GM08714 (cell line): Measurements from ENCODE around the gene NPHP4.

Experiments
- H3K4me3 ChIP-seq: fragments of 200-500 bp; sonication (Bioruptor generic); 2 replicates; pipeline ENCODE4 v1.5.1; 2014; ENCODE audit warnings: mild to moderate bottlenecking, low read length, inconsistent platforms
- ZNF274 ChIP-seq: IDR thresholded peaks from 2 replicates; pipeline ENCODE4 v1.6.1; 2012; ENCODE audit warnings: mild to moderate bottlenecking, low read depth, low read length

The NPHP4 gene

GRCh38 chr1:5993556-5994491 is 1.6 kb upstream of the NPHP4 start:
- H3K4me3 ChIP-seq, result peak overlapping the region; percentile 70
- no peak for TF ChIP-seq ZNF274

DNA sequence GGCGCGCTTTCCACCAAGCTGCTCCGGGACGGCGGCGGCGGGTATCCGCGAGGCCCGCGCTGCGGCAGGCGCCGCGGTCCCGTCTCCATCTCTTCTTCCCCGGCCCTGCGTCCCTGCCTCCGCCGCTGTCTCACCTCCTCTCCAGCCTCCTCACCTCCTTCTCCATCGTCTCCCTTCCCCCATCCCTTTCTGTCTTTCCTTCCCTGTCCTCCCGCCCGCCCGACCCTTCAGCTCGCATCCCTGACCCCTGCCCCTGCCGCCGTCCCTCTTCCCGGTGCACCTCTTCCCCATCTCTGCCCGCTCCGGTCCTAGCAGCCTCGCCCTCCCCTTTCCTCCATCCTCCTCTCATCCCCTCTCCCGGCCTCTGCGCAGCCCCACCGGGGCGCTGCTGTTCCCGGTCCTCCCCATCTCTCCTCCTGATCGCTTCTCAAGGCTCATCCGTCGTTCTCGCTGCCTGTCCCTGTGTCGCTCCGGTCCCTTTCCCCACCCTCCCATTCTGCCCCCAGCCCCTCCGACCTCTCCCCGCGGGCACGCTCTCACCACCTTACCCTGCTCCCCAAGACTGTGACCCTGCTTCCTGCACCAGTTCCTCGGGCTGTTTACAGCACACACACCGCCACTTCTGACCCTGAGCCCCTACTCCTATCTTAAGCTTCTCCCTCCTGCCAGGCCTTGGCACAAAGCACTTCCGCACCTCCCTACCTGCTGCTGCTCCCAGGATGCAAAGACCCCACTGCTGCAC is 760 bp upstream of the NPHP4 start:
- TF ChIP-seq ZNF274, result no peak
- peak overlapping the region; percentile 70 for H3K4me3 ChIP-seq

DNA sequence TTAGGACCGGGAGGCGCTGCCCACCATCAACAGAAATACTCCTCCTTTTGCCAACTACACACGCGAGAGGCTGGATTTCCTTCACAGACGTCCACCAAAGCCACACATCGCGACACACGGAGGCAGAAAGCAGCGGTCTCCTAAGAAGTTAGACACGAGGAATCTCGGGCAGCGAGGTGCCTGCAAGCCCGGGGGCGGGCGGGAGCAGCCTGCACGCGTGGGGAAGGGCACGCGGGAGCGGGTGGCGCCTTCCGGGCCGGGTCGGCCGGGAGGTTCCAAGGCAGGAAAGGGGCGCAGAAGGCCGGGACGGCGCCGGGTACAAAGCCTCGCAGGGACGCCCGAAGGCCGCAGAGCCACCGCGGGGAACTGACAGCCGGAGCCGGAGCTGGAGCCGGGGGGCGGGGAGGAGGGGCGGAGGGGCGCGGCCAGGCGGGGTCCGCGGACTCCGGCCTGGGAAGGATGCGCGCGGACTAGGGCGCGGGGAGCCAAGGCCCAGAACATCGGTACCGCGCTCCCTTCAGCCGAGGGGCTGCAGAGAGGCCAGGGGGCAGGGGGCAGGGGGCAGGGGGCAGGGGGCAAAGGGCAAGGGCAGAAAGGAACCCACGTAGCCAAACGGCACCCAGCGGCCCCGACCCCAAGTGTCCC is 722 bp downstream of the NPHP4 start:
- no peak for TF ChIP-seq ZNF274

DNA sequence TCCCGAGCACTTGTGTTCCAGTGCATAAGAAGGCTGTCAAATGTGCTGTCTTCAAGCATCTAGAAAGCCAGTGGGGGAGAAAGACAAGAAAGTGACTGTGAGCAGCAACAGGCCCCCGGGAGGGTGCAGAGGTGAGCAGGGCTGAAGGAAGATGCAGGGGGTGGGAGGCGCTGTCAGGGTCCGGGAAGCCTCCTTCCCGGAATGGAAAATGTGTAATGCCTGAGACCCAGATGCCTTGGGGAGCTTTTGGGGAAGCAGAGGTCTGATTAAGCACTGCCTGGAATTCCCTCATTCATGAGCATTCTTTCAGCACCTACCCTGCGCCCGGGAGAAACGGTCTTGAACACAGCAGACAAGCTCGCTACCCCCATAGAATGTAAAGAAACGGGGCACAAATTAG is 1.3 kb downstream of the NPHP4 start:
- peak overlapping the region; percentile 82; the same call in 1 of the 2 replicates for H3K4me3 ChIP-seq
- no peak for TF ChIP-seq ZNF274

More for the DNA sequence above, 722 bp downstream of the NPHP4 start:
- peak overlapping the region; percentile 82 for H3K4me3 ChIP-seq

- TF ChIP-seq ZNF274, result no peak
- H3K4me3 ChIP-seq, result no peak overlapping the region
These were observed 2.4 kb downstream of the NPHP4 start for GRCh38 chr1:5989731-5990271.

GRCh38 chr1:5989286-5989605 is 3.0 kb downstream of the NPHP4 start:
- TF ChIP-seq ZNF274, result no peak

DNA sequence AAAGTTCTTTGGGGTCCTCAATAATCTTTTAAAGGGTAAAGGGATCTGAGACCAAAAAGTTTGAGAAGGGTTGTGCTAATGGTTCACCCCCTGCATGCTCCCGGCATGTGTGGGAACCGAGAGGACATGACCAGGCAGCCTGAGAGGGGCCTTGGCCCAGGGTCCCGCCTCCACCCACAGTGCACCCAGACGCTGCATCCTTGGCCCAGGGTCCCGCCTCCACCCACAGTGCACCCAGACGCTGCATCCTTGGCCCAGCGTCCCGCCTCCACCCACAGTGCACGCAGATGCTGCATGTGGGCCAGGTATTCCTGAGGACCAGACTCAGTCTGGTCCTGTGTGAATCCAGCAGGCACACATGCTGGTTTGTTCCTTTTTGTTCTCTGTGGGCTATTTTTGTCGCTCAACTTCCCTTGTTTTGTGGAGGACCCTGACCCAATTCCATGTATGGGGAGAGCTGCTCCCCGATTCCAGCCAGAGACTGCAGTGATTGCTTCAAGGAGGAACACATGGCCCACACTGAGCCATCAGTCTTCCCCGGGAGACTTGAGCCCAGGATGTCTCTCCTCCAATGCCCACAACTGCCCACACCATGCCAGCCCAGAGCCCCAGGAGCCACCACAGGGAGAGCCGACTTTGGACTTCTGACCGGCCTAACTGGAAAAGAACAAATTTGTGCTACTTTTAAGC is 3.5 kb downstream of the NPHP4 start:
- TF ChIP-seq ZNF274, result no peak
- H3K4me3 ChIP-seq, result no peak overlapping the region

More at GRCh38 chr1:5989286-5989605, 3.0 kb downstream of the NPHP4 start:
- H3K4me3 ChIP-seq, result no peak overlapping the region

GRCh38 chr1:5986018-5986417 is 6.2 kb downstream of the NPHP4 start:
- no peak for TF ChIP-seq ZNF274
- no peak overlapping the region for H3K4me3 ChIP-seq

DNA sequence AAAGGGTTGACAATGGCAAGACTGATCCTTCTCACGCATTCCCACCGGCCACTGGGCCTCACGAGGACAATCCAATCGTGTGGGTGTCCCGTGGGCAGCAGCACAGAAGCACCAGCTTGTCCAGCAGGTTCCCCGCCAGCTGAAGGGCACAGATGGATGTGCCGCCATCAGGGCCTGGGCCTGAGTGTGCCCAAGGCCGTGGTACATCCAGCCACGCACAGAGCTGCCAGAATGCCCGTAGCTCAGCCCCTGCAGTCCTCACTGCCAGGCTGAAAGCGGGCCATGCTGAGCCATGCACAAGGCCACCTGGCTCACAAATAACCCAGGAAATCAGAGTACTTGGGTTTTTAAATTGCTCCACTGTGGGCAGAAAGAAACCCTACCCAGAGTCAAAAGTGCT is 7.0 kb downstream of the NPHP4 start:
- no peak for TF ChIP-seq ZNF274
- H3K4me3 ChIP-seq, result no peak overlapping the region

DNA sequence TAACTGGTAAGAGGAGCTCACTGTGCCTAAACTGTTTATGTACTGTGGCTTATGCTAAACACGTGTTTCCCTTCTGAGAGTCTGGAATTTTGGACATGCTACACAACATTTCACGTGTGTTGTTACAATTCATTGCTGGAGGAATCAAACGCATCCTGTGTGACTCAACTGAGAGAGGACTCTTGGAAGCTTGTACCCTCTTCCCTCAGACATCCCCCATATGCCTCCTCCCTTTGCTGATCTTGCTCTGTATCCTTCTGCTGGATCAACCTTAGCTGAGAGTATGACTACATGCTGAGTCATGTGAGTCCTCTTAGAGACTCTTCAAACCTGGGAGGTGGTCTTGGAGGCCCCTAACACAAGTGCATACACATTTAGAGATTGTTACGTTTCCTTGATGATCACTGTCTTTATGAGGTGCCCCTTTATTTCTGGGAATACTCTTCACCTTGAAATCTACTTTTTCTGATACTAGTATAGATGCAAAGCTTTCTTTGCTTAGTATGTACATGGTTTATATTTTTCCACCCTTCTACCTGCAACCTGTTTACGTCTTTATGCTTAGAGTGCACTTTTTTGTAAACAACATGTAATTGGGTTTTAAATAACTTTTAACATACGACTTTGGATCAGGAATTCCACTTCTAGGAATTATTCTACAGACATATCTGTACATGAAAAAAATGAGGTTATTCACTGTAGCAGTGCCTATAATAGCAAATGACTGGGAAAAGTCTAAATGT is 8.7 kb downstream of the NPHP4 start:
- TF ChIP-seq ZNF274, result no peak
- H3K4me3 ChIP-seq, result no peak overlapping the region

DNA sequence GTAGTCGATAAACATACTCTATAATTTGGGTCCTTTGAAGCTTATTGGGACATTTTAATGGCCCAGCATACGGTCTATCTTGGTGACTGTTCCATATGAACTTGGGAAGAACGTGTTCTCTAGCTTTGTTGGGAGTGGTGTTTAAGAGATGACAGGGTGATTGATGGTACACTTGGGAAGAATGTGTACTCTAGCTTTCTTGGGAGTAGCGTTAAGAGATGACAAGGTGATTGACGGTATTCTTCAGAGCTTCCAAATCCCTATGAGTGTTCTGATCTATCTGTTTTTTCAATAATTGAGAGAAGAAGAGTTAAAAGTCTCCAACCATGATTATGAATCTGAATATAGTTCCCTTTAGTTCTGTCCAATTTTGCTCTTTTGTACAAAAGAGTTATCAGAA is 9.4 kb downstream of the NPHP4 start:
- no peak for TF ChIP-seq ZNF274
- no peak overlapping the region for H3K4me3 ChIP-seq

- H3K4me3 ChIP-seq, result no peak overlapping the region
These were observed 9.9 kb downstream of the NPHP4 start for GRCh38 chr1:5982276-5982675.

GRCh38 chr1:5981009-5981380 is 11.2 kb downstream of the NPHP4 start:
- no peak for TF ChIP-seq ZNF274
- no peak overlapping the region for H3K4me3 ChIP-seq

More at GRCh38 chr1:5982276-5982675, 9.9 kb downstream of the NPHP4 start:
- TF ChIP-seq ZNF274, result no peak
